ELF-1 (cell line): ENCODE results near the gene KDM3A.
"Not testable (repeated sequence)": the region's sequence is repeated elsewhere in the genome, so short reads cannot be mapped to it uniquely, and the experiment has no call there.

Experiments
- DNase-seq: peaks from one replicate; pipeline ENCODE4 v3.0.0-alpha.2; 2016; ENCODE audit warnings: low read depth, low spot score

Gene KDM3A

GRCh38 chr2:86480105-86480504, 38.9 kb downstream of the KDM3A start:
- no peak for DNase-seq

DNA sequence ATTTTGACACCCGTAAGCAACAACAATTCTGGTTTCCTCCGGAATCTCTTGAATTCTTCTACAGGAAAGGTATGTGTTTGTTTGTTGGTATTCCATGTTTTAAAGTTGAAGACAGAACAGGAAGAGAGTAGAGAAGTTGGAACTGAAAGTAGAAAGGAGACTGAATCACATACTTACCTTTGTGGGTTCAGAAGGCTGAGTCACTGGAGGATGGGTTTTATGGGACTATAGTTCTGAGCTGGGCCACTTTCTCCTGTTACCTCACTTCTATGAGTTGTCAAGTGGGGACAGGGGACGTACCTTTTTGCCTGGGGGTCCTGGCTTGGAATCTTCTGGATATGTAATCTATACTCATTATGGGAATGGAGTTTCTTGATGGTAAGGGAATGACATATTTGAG, 40.9 kb downstream of the KDM3A start:
- DNase-seq: no peak

DNA sequence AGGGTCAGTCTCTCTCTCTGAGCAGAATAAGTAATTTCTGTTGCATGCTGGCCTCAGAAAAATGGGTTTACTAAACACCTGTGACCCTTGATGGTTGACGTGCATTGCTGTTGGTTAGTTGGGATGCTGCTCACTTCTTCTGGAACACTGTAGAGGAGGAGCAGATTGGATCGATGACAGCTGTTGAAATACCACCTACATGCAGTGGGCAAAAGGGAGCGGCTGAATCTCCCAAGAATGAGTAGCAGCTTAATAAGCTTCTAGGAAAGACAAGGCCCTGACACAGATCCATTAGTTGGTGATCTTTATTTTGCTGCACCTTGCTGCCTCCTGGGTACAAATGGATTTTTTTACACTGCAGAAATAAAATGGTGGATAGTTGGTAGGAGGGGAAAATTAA, 43.2 kb downstream of the KDM3A start:
- no peak for DNase-seq

DNA sequence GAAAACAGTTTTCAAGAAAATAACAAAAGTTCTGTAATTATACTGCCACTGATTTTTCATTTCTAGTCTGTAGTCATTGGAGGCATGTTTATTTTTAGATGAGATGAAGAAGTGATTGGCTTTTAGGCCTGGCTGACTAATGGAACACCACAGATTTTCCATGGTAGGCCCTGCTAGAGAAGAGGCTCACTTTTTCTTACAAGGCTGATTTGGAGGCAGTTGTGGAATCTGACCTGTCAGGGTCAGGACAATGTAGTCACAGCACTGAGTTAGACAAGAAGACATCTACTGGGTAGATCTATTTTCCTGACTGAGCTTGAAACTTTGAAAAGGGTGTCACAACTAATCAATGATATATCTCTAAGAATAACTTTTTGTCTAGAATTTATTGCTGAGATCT, 43.9 kb downstream of the KDM3A start:
- DNase-seq: no peak

- DNase-seq: no peak
Measured at GRCh38 chr2:86485802-86486201, 44.6 kb downstream of the KDM3A start.

DNA sequence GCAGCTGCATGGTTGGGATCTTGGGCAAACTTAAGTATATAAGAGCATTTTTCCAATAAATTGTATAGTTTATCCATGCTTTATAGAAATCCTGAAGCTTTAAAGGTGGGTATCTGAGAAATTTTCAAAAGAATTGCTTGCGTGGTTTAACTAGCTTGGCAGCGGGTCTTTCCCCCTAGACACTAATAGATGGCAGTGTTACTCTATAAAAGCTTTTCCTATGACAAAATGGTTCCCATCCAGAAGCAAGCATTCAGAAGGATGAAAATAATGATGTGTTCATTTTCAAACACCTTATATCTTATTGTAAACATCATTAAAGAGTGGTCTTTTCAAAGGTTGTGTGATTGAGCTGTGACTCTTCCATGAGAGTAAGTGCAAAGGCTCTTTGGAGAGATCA, 45.9 kb downstream of the KDM3A start:
- no peak for DNase-seq

- DNase-seq: no peak
Measured at GRCh38 chr2:86488561-86489250, 47.5 kb downstream of the KDM3A start.

DNA sequence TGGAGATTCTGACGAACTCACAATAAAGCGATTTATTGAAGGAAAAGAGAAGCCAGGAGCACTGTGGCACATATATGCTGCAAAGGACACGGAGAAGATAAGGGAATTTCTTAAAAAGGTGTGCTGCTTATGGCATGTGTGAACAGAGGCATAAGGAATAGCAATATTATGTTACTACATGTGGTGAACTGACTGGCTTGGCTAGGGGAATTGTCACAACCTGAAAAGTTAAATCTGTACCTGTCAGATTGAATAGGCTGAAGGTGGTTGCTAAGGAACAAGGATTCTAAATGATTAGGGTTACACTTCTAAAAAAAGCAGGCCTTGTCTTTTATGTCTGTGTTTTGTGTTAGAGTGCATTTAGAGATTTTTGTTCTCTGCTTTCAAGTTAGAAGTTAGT, 48.4 kb downstream of the KDM3A start:
- no peak for DNase-seq

DNA sequence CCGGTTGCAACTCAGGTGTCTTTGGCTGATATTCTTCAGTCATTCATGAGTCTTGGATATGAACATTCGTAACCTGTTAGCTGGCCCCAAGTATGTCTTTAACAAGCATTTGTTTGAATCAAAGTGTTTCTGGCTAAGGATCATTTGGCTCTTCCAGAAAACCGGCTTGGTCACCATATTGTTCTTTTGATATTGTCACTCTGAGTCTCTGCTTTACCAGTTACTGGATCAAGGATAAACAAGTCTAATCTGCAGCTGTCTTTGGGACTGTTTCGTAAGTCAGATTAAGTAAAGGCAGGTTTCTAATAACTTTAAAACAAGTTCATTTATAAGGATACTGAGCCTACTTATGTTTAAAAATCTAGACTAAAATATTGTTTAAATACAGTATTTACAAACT, 49.1 kb downstream of the KDM3A start:
- no peak for DNase-seq

DNA sequence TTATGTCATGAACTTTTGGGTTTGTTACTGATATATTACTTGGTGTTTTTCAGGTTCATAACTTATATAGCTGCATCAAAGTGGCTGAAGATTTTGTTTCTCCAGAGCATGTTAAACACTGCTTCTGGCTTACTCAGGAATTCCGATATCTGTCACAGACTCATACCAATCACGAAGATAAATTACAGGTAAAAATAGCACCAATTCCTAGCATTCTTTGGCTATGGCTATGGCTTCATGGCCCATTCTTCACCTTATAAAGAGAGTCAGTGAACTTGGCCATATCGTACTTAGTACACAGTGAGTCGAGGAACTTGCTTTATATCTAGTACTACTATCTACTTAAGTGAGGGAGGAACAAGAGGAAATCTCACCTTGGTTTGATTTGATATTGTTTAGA, 49.9 kb downstream of the KDM3A start:
- no peak for DNase-seq

DNA sequence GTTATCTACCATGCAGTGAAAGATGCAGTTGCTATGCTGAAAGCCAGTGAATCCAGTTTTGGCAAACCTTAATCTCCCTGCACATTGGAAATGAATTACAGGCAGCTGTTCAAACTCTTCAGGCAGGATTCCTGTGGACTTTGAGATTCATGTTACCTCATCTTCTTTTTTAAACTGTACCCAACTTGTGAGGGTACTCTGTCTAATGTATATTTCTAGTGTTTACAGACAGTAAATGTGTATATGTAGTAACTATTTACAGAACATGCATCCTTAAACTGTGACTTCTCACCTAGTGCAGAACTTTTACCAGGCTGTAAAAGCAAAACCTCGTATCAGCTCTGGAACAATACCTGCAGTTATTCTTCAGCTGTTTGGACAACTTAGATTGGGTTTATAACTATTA, 50.9 kb downstream of the KDM3A start:
- no peak for DNase-seq

- not testable (repeated sequence) for DNase-seq
Measured at GRCh38 chr2:86496391-86496790, 55.2 kb downstream of the KDM3A start.

DNA sequence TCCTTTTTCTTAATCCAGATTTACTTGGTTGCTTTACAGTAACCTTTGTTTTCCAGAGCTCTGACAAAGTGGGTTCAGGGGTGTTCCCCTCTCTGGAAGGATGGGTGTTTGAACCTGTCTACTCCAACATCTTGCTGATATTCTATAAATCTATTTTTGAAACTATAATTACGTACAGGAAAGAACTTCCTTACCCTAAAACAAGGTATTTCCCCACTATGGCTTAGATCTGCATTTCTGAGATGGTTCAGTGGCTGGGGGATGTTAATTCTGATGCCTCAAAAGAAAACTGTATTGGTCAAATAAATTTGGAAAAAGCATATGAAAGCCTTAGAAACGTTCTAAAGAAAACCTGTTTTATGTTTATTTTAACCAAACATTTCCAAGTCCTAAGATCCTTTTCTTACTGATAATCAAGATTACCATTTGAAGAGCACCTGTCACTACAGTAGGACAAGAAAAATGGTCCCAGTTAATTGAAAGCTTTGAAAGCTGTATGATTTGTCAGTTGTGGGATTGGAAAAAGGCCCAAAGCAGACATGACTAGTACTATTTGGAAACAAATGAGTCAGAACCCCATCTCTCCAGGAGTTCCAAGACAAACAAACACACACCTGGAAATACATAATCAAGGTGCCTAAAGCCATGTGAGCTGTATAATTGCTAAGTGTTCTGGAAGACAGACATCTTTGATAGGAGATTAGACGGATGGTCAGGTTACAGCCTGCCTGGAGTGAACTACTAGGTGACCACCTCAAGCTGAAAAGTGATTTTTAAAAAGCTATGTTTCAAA, 57.5 kb downstream of the KDM3A start:
- no peak for DNase-seq

DNA sequence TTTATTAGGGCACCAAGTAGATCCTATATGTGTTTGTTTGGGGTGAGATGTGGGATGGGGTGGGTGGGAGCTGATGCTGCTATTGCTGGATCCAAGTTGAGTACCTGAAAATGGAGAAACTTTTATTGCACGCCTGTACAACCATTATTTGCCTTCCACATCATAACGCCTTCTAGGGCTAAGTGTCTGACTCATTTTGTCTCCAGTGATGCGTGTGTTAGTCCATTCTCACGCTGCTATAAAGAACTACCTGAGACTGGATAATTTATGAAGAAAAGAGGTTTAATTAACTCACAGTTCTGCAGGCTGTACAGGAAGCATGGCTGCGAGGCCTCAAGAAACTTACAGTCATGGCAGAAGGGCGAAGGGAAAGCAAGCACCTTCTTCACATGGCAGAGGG, 58.2 kb downstream of the KDM3A start:
- DNase-seq: no peak

DNA sequence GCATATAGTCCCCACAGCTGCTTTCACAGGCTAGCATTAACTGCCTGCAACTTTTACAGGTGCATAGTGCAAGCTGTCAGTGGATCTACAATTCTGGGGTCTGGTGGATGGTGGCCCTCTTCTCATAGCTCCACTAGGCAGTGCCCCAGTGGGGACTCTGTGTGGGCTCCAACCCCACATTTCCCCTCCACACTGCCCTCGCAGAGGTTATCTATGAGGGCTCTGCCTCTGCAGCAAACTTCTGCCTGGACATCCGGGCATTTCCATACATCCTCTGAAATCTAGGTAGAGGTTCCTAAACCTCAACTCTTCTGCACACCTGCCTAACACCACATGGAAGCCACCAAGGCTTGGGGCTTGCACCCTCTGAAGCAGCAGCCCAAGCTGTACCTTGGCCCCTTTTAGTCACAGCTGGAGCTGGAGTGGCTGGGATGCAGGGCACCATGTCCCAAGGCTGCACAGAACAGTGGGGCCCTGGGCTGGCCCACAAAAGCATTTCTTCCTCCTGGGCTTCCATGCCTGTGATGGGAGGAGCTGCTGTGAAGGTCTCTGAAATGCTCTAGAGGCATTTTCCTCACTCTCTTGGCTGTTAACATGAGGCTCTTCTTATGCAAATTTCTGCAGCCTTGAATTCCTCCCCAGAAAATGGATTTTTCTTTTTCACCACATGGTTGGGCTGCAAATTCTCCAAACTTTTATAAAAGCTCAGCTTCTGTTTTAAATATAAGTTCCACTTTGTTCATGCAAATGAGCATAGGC, 59.3 kb downstream of the KDM3A start:
- no peak for DNase-seq

- DNase-seq: no peak
Measured at GRCh38 chr2:86507600-86507999, 66.4 kb downstream of the KDM3A start.

- DNase-seq: no peak
Measured at GRCh38 chr2:86510436-86510933, 69.3 kb downstream of the KDM3A start.

DNA sequence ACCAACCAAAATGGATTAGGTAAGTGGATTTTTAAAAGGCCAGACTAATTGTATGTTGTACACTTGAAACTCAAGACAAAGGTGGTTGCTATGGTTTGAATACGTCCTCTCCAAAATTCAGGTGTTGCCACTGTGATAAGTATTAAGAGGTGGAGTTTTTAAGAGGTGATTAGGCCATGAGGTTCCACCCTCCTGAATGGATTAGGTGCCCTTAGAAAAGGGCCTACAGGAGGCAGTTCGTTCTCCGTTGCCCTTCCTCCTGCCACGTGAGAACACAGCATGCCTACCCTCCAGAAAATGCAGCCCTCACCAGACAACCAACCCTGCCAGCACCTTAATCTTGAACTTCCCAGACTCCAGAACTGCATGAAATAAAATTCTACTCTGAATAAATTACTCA, 70.9 kb downstream of the KDM3A start:
- no peak for DNase-seq

GRCh38 chr2:86512892-86513291, 71.7 kb downstream of the KDM3A start:
- DNase-seq: no peak

GRCh38 chr2:86513948-86514660, 72.9 kb downstream of the KDM3A start:
- DNase-seq: no peak

GRCh38 chr2:86518481-86518880, 77.3 kb downstream of the KDM3A start:
- DNase-seq: no peak

DNA sequence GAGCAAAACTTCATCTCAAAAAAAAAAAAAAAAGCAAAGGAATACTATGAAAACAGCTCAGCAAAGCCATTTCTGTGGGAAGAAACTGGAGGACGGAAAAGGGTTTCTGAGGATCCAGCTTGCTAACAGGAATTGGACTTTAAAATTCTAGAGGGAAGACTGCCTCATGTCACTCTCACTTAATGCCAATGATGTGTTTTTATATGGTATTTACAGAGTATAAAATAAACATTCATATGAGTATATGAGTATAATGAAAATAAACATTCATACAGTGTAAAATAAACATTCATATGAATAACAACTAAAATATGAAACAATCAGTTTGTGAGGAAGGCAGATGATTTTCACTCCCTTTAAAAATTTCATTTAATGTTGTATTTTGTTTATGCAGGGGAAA, 78.2 kb downstream of the KDM3A start:
- DNase-seq: no peak
